Spleen (tissue), 7 donors: ENCODE data around the gene ATP2B2.

Experiments used
- POLR2AphosphoS5 ChIP-seq, 3 donors: sonication (generic); formaldehyde crosslinking; IDR thresholded peaks; one replicate each; pipeline ENCODE4 v1.5.1; 2017; ENCODE audit warnings: antibody characterized with exemption in 3 of 3
- TF ChIP-seq, protein P1 (sequence below), 11 experiments: fragments of 200-600 bp in 7 of 11; fragments of 450-650 bp in 4 of 11; sonication (generic) in 4 of 11; IDR thresholded peaks in 8 of 11; conservative IDR thresholded peaks in 3 of 11; 1 replicate in 7 of 11; 2 replicates in 4 of 11; pipeline versions ENCODE4 v1.4.0 to v1.8.0; 2016 to 2021; ENCODE audit warnings: antibody characterized with exemption in 11 of 11, inconsistent platforms in 4 of 11, mild to moderate bottlenecking in 1 of 11
- donor health status: DM: no; HTN: no; CAD: no; lungs with moderate emphysema.
- donor health status: DM: no; HTN: no; CAD: no.
- donor health status: DM: no; HTN: no; CAD: no.

DNA sequence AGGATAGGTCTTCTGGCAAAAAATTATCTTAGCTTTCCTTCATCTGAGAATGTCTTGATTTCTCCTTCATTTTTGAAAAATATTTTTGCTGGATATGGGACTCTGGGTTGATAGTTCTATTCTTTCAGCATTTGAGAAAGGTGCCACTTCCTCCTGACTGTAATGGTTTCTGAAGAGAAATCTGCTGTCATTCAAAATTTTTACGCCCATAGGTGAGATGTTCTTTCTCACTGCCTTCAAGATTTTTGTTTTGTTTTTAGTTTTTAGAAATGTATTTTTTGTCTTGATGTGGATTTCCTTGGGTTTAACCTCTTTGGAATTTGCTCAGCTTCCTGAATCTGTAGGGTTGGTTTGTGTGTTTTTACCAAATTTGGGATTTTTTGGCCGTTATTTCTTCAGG, 37.1 kb upstream of the ATP2B2 start:
- TF ChIP-seq, protein P1, sequence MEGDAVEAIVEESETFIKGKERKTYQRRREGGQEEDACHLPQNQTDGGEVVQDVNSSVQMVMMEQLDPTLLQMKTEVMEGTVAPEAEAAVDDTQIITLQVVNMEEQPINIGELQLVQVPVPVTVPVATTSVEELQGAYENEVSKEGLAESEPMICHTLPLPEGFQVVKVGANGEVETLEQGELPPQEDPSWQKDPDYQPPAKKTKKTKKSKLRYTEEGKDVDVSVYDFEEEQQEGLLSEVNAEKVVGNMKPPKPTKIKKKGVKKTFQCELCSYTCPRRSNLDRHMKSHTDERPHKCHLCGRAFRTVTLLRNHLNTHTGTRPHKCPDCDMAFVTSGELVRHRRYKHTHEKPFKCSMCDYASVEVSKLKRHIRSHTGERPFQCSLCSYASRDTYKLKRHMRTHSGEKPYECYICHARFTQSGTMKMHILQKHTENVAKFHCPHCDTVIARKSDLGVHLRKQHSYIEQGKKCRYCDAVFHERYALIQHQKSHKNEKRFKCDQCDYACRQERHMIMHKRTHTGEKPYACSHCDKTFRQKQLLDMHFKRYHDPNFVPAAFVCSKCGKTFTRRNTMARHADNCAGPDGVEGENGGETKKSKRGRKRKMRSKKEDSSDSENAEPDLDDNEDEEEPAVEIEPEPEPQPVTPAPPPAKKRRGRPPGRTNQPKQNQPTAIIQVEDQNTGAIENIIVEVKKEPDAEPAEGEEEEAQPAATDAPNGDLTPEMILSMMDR (IDR thresholded peaks at IDR 0.05 in 8 of 11, conservative IDR thresholded peaks at IDR 0.05 in 3 of 11), result no peak
- no peak for TF ChIP-seq POLR2AphosphoS5 (IDR thresholded peaks at IDR 0.05)
